ENCODE measurements around the gene TBC1D4.

DNA sequence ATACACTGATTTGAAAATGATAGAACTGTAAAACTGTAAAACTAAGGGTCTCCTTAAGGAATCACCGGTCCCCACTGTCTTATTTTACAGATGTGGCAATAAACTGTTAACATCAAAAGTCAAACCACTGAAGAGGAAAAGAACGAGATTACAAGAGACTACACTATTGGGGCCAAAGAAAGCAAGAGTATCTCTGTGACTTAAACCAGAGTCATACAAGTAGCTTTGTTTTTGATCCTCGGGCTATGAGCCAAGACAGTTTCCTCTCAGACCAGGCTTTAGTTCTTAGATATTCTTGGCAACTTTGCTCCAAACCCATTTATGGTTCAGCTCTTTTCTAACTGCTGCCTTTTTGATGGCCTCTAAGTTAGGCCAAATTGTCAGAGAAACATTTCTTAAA lies 113.8 kb downstream of the TBC1D4 start:
- TF ChIP-seq, protein P1, sequence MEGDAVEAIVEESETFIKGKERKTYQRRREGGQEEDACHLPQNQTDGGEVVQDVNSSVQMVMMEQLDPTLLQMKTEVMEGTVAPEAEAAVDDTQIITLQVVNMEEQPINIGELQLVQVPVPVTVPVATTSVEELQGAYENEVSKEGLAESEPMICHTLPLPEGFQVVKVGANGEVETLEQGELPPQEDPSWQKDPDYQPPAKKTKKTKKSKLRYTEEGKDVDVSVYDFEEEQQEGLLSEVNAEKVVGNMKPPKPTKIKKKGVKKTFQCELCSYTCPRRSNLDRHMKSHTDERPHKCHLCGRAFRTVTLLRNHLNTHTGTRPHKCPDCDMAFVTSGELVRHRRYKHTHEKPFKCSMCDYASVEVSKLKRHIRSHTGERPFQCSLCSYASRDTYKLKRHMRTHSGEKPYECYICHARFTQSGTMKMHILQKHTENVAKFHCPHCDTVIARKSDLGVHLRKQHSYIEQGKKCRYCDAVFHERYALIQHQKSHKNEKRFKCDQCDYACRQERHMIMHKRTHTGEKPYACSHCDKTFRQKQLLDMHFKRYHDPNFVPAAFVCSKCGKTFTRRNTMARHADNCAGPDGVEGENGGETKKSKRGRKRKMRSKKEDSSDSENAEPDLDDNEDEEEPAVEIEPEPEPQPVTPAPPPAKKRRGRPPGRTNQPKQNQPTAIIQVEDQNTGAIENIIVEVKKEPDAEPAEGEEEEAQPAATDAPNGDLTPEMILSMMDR (IDR thresholded peaks at IDR 0.05) = no peak
- TF ChIP-seq ZFX (IDR thresholded peaks at IDR 0.05; ENCODE audit: borderline replicate concordance) = no peak

Data from 22Rv1 (cell line).